Activated CD4-positive, alpha-beta T cell treated with anti-CD3 and anti-CD28 coated beads, Interleukin-2, amount 50 U/mL, for 1 hour (primary cell): ENCODE results near the gene TMCO1.
"Not testable (repeated sequence)": the region's sequence is repeated elsewhere in the genome, so short reads cannot be mapped to it uniquely, and the experiment has no call there.

Experiments
- DNase-seq: peaks from one replicate; pipeline ENCODE4 v3.0.0-alpha.2; 2020

Gene TMCO1

DNA sequence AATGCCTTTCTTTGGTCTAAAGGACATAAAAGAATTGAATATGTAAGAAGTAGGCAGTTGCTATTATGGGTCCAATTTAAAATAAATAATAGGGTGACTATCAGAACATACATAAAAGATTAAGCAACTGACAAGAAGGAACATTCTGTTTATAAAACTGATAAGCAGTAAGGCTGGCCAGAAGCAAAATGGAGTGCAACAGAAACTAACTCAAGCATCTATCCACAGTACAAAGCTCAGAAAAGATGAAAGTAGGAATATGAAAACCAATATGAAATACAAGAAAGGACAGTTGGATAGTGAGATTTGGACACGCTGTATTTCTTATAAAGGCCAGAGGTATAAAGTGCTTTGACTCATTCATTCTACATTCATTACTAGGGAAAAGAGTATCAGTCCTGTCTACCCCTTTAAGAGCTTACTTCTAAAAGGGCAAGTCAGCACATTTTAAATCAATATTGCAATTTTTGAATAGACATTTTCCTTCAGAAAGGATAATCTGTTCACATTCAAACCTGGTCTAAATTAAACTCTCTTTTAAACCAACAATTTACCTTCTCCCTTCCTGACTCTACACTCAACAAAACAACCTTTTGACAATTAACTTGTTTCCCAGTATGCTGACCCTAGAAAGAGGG lies 84.7 kb downstream of the TMCO1 start:
- DNase-seq: no peak

DNA sequence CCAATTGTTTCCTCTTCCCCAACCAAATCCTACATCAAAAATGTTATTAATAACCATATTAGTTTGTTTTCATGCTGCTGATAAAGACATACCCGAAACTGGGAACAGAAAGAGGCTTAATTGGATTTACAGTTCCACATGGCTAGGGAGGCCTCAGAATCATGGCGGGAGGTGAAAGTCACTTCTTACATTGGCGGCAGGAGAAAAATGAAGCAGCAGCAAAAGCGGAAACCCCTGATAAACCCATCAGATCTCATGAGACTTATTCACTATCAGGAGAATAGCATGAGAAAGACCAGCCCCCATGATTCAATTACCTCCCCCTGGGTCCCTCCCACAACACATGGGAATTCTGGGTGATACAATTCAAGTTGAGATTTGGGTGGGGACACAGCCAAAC lies 87.9 kb downstream of the TMCO1 start:
- not testable (repeated sequence) for DNase-seq

DNA sequence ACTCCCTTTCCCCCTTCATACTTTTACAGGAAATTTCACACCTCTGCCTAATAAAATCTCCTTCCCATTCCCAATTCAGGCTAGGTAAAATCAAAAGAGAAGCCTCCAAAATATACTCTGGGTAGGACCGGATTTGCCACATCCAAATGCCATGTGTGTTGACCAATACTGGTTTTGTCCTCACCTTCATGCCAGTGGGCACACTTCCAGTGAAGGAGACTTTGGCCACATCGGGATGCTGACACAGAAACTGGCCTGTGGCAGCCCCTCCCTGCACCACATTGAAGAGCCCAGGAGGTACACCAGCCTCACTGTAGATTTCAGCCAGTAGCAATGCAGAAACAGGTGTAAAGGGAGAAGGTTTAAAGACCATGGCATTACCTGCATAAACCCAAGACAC lies 88.4 kb downstream of the TMCO1 start:
- DNase-seq: no peak

DNA sequence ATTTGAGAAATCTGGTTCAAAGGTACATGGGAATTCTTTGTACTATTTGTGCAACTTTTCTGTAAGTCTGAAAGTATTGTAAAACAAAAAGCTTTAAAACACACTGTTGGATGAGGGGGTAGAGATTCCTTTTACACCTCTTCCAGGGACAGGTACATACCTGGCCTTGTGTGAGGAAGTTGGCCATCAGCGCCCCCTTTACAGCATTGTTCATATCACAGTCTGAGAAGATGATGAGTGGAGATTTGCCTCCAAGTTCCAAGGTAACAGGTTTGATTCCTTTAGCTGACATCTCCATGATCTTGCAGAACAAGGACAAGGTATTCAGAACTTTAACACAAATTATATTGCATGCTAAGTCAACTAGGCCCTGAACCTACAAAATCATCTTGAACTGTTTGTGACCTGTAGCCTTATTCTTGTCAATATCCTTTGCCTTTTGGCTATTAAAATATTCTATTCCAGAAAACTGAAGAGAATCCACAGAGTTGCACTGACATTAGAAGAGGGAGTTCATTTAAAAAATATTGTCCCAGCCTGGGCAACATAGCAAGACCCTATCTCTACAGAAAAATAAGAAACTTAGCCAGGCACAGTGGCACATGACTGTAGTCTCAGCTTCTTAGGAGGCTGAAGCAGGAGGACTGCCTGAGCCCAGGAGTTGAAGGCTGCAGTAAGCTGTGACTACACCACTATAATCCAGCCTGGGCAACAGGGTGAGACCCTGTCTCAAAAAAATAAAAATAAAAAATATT lies 89.2 kb downstream of the TMCO1 start:
- DNase-seq: no peak

DNA sequence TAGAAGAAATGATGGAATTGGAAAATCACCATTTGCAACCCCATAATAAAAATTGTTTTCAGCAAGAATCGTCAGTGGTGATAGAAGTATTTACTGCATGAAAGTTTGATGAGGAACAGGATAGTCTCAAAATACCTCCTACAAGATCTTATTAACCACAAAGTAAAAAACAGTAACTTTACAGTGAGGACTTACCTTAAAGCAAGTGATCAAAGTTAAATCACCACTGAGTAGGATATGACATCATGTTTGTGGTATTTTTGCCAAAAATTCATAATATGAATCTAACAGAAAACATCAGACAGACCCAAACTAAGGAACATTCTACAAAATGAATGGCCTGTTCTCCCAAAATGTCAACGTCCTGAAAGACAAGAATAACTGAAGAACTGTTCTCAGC lies 90.2 kb downstream of the TMCO1 start:
- DNase-seq: no peak
